Ishikawa (cell line): Measurements from ENCODE around the gene CCDC102B.

Experiments
- CEBPB ChIP-seq: IDR thresholded peaks from 2 replicates; pipeline ENCODE4 v1.6.1; 2012
- CREB1 ChIP-seq: IDR thresholded peaks from 2 replicates; pipeline ENCODE4 v1.6.1; 2012; ENCODE audit warnings: low read depth
- EGR1 ChIP-seq: IDR thresholded peaks from 2 replicates; pipeline ENCODE4 v1.6.1; 2012
- EP300 ChIP-seq: IDR thresholded peaks from 2 replicates; pipeline ENCODE4 v1.6.1; 2012; ENCODE audit warnings: borderline replicate concordance
- FOXM1 ChIP-seq: IDR thresholded peaks from 2 replicates; pipeline ENCODE4 v1.6.1; 2012; ENCODE audit warnings: low read depth, borderline replicate concordance
- NFIC ChIP-seq: IDR thresholded peaks from 2 replicates; pipeline ENCODE4 v1.6.1; 2012
- RAD21 ChIP-seq: IDR thresholded peaks from 2 replicates; pipeline ENCODE4 v1.6.1; 2012; ENCODE audit warnings: low read depth
- TAF1 ChIP-seq: IDR thresholded peaks from 2 replicates; pipeline ENCODE4 v1.6.1; 2012; ENCODE audit warnings: low read depth, mild to moderate bottlenecking
- TCF12 ChIP-seq: IDR thresholded peaks from 2 replicates; pipeline ENCODE4 v1.6.1; 2012; ENCODE audit warnings: low read depth
- TEAD4 ChIP-seq: IDR thresholded peaks from 2 replicates; pipeline ENCODE4 v1.6.1; 2012
- YY1 ChIP-seq: IDR thresholded peaks from 2 replicates; pipeline ENCODE4 v1.6.1; 2012; ENCODE audit warnings: low read depth
- ZBTB7A ChIP-seq: IDR thresholded peaks from 2 replicates; pipeline ENCODE4 v1.6.1; 2012; ENCODE audit warnings: low read depth
- TF ChIP-seq, protein P1 (sequence below): IDR thresholded peaks from 2 replicates; pipeline ENCODE4 v1.6.1; 2012; ENCODE audit warnings: low read depth, mild to moderate bottlenecking
- TF ChIP-seq, protein P2 (sequence below): IDR thresholded peaks from 2 replicates; pipeline ENCODE4 v1.6.1; 2012
- TF ChIP-seq, protein P3 (sequence below): IDR thresholded peaks from 2 replicates; pipeline ENCODE4 v1.6.1; 2012

CCDC102B gene

DNA sequence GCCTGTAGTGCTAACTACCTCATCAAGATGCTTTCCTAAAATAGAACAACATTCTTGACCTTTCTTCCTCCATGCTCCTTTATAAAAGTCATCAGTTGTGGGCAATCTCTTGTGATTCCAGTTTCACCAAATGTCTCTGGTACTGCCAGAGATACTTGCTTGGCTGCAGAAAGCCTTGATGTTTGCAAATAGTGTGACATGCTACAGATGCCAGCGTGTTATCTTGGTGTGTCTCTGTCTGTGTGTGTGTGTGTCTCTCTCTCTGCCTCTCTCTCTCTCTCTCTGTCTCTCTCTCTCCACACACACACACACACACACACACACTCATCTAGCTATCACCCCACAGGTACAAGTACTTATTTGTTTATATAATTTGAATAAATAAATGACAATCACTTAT lies 146.9 kb downstream of the CCDC102B start:
- no peak for TF ChIP-seq TEAD4
- no peak for TF ChIP-seq NFIC
- no peak for TF ChIP-seq ZBTB7A
- no peak for TF ChIP-seq YY1
- TF ChIP-seq, protein P1, sequence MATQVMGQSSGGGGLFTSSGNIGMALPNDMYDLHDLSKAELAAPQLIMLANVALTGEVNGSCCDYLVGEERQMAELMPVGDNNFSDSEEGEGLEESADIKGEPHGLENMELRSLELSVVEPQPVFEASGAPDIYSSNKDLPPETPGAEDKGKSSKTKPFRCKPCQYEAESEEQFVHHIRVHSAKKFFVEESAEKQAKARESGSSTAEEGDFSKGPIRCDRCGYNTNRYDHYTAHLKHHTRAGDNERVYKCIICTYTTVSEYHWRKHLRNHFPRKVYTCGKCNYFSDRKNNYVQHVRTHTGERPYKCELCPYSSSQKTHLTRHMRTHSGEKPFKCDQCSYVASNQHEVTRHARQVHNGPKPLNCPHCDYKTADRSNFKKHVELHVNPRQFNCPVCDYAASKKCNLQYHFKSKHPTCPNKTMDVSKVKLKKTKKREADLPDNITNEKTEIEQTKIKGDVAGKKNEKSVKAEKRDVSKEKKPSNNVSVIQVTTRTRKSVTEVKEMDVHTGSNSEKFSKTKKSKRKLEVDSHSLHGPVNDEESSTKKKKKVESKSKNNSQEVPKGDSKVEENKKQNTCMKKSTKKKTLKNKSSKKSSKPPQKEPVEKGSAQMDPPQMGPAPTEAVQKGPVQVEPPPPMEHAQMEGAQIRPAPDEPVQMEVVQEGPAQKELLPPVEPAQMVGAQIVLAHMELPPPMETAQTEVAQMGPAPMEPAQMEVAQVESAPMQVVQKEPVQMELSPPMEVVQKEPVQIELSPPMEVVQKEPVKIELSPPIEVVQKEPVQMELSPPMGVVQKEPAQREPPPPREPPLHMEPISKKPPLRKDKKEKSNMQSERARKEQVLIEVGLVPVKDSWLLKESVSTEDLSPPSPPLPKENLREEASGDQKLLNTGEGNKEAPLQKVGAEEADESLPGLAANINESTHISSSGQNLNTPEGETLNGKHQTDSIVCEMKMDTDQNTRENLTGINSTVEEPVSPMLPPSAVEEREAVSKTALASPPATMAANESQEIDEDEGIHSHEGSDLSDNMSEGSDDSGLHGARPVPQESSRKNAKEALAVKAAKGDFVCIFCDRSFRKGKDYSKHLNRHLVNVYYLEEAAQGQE: no peak
- no peak for TF ChIP-seq TCF12
- no peak for TF ChIP-seq CREB1
- no peak for TF ChIP-seq TAF1
- no peak for TF ChIP-seq CEBPB
- TF ChIP-seq EGR1: no peak
- no peak for TF ChIP-seq FOXM1
- TF ChIP-seq, protein P2, sequence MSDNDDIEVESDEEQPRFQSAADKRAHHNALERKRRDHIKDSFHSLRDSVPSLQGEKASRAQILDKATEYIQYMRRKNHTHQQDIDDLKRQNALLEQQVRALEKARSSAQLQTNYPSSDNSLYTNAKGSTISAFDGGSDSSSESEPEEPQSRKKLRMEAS: no peak
- TF ChIP-seq, protein P3, sequence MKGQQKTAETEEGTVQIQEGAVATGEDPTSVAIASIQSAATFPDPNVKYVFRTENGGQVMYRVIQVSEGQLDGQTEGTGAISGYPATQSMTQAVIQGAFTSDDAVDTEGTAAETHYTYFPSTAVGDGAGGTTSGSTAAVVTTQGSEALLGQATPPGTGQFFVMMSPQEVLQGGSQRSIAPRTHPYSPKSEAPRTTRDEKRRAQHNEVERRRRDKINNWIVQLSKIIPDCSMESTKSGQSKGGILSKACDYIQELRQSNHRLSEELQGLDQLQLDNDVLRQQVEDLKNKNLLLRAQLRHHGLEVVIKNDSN: no peak
- TF ChIP-seq EP300: no peak

DNA sequence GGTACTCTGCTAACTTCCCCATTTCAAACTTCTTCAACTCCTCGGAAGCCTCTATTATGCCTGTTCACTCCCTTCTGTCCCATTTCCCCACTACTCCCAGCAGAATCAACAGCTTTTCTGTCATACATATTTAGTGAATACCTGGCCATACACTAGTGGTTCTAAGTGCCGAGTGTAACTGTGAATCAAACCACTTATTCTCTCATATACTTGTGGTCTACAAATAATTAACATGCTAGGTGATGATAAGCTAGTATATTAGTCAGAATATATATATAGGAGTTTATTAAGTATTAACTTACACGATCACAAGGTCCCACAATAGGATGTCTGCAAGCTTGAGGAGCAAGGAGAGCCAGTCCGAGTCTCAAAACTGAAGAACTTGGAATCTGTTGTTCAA lies 150.7 kb downstream of the CCDC102B start:
- TF ChIP-seq YY1: no peak
- no peak for TF ChIP-seq RAD21
- TF ChIP-seq, protein P1: no peak
- TF ChIP-seq FOXM1: no peak
- no peak for TF ChIP-seq EP300
- TF ChIP-seq CEBPB: no peak
- TF ChIP-seq CREB1: no peak
- TF ChIP-seq, protein P2: no peak
- no peak for TF ChIP-seq ZBTB7A
- no peak for TF ChIP-seq EGR1
- TF ChIP-seq NFIC: no peak
- no peak for TF ChIP-seq TEAD4
- no peak for TF ChIP-seq TAF1

DNA sequence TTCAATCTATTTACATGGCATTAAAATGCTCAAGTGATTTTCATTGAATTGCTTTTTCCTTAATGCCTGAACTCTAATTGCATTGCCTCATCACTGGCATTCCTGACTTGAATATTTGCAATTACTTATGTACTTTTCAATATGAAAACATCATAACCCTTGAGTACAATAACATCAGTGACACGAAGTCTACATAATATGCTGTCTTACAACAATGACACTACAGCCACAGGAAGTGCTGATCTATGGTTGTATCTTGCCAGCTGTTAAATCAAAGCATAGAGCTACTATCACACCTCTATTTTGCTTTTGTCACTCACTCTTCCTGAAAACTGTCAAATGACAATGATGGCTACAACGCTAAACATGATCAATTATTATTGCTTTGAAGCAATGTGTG lies 156.9 kb downstream of the CCDC102B start:
- TF ChIP-seq TCF12 (no peak), YY1 (no peak), ZBTB7A (no peak), FOXM1 (no peak), TAF1 (no peak), TEAD4 (no peak), RAD21 (no peak), CEBPB (no peak), CREB1 (no peak)
- TF ChIP-seq, protein P3: no peak
- TF ChIP-seq, protein P2: no peak
- TF ChIP-seq, protein P1: no peak

DNA sequence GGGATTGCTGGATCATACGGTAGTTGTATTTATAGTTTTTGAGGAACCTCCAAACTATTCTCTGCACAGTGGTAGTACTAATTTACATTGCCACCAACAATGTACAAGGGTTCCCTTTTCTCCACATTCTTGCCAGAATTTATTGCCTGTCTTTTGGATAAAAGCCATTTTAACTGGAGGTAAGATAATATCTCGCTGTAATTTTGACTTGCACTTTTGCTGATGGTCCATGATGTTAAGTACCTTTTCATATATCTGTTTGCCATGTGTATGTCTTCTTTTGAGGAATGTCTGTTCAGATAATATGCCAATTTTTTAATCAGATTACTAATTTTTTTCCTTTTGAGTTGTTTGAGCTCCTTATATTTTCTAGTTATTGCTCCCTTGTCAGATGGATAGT lies 158.8 kb downstream of the CCDC102B start:
- TF ChIP-seq, protein P1: no peak
- no peak for TF ChIP-seq CEBPB
- no peak for TF ChIP-seq TCF12
- no peak for TF ChIP-seq FOXM1
- no peak for TF ChIP-seq TEAD4
- no peak for TF ChIP-seq EGR1
- no peak for TF ChIP-seq EP300
- TF ChIP-seq, protein P3: no peak
- TF ChIP-seq CREB1: no peak
- no peak for TF ChIP-seq RAD21
- TF ChIP-seq, protein P2: no peak
- TF ChIP-seq NFIC: no peak
- no peak for TF ChIP-seq YY1
- TF ChIP-seq ZBTB7A: no peak
- no peak for TF ChIP-seq TAF1
